ENCODE measurements around the gene NIFK.

DNA sequence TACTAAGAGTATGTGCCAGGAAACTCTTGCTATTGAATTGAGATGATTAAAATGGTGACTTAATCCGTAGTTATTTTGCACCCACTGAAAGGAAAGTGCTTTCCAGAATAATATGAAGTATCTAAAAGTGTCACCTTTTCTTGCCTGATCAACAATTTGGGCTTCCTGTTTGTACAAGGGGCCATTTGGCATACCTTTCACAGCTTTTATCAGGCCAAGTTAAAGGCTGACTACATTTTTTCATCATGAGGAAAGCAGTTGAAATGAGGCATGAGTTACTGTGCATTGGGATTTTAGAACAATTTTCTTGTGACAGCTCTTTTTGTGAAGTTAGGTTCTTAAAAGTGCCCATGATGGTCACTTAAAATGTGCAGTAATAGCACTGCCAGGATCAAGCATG, 29.9 kb upstream of the NIFK start:
- TF ChIP-seq CTCF (IDR thresholded peaks at IDR 0.05) (no peak), POLR2A (IDR thresholded peaks at IDR 0.05) (no peak), EP300 (IDR thresholded peaks at IDR 0.05; ENCODE audit: low read depth) (no peak)

Data from transverse colon (tissue), 3 donors.